ENCODE measurements around the gene CLN3. TPM values are rescaled to one million over a fixed set of nuclear protein-coding genes. Genes with fewer than 3 reads are reported as not detected.

Gene CLN3
- total and polyA plus RNA-seq, 2 of the 13 experiments (the other 11 are each of a cell fraction or from before 2014, with no cell fraction given), result 23.4 to 46.8 TPM

DNA sequence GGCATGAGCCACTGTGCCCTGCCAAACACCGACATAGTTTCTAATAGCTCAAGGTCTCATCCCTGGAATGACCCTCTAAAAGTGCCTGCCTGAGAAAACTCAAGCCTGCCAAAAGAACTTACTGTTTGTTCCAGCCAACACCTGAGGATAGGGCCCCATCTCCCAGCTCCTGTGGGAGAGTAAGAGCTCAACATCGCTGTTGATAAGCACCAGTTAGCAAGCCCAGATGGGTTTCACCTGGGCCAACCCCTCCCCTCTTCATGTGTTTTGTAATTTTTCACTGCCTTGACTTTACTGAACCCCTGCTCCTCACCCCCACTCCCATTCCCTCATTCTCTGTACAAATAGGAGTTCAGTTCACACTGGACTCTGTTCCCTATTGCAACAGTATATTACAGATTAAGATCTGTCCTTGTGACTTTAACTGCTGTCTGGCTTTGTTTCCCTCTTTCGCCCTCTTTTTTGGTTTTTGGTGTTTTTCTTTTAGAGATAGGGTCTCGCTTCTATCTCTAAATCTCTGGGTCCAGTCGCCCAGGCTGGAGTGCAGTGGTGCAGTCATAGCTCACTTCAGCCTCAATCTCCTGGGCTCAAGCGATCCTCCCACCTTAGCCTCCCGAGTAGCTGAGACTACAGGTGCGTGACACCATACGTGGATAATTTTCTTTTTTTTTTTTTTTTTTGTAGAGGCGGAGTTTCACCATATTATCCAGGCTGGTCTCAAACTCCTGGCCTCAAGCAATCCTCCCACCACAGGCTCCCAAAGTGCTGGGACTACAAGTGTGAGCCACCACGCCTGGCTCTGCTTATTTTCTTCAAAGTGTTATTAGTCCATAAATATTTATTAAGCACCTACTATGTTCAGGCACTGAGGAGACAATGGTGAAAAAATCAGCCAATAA, 34.6 kb upstream of the CLN3 start (continued):
- peak; percentile 97 for TF ChIP-seq MAZ (IDR thresholded peaks at IDR 0.05; ENCODE audit: borderline replicate concordance, low read depth, low read length)
- peak; percentile 84; the same call in 1 of the 2 replicates for TF ChIP-seq MAZ (CRISPR knock-in tag; IDR thresholded peaks at IDR 0.05; ENCODE audit: low read depth)
- TF ChIP-seq, protein P1, sequence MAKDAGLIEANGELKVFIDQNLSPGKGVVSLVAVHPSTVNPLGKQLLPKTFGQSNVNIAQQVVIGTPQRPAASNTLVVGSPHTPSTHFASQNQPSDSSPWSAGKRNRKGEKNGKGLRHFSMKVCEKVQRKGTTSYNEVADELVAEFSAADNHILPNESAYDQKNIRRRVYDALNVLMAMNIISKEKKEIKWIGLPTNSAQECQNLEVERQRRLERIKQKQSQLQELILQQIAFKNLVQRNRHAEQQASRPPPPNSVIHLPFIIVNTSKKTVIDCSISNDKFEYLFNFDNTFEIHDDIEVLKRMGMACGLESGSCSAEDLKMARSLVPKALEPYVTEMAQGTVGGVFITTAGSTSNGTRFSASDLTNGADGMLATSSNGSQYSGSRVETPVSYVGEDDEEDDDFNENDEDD (CRISPR knock-in tag; IDR thresholded peaks at IDR 0.05; ENCODE audit: borderline replicate concordance), result peak; percentile 66; the same call in 1 of the 2 replicates
- TF ChIP-seq ZNF234 (CRISPR knock-in tag; conservative IDR thresholded peaks at IDR 0.05), result no peak
- peak; percentile 99 for TF ChIP-seq ZBTB3 (CRISPR knock-in tag; IDR thresholded peaks at IDR 0.05; ENCODE audit: borderline replicate concordance, low read depth)
- 0 out of 2 replicates have a peak, but pooled peaks have one; percentile 23 for TF ChIP-seq ZNF577 (CRISPR knock-in tag; IDR thresholded peaks at IDR 0.05; ENCODE audit: borderline replicate concordance, low read depth)
- peak; percentile 31 for TF ChIP-seq PRPF4 (IDR thresholded peaks at IDR 0.05; ENCODE audit: low read depth, low read length, poor library complexity, severe bottlenecking)
- TF ChIP-seq ZMAT3 (CRISPR knock-in tag; conservative IDR thresholded peaks at IDR 0.05), result 0 out of 2 replicates have a peak, but pooled peaks have one; percentile 45
- 0 out of 2 replicates have a peak, but pooled peaks have one; percentile 48 for TF ChIP-seq RFXANK (CRISPR knock-in tag; IDR thresholded peaks at IDR 0.05)
- peak; percentile 63 for TF ChIP-seq TCF7 (IDR thresholded peaks at IDR 0.05; ENCODE audit: low read depth)
- TF ChIP-seq ZNF136 (CRISPR knock-in tag; IDR thresholded peaks at IDR 0.05; ENCODE audit: low read depth), result peak; percentile 90
- TF ChIP-seq KDM4B (CRISPR knock-in tag; IDR thresholded peaks at IDR 0.05), result peak; percentile 77
- no peak for TF ChIP-seq KAT2B (IDR thresholded peaks at IDR 0.05; ENCODE audit: borderline replicate concordance, low read depth, low read length)
- TF ChIP-seq, protein P2, sequence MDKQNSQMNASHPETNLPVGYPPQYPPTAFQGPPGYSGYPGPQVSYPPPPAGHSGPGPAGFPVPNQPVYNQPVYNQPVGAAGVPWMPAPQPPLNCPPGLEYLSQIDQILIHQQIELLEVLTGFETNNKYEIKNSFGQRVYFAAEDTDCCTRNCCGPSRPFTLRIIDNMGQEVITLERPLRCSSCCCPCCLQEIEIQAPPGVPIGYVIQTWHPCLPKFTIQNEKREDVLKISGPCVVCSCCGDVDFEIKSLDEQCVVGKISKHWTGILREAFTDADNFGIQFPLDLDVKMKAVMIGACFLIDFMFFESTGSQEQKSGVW (CRISPR knock-in tag; IDR thresholded peaks at IDR 0.05; ENCODE audit: borderline replicate concordance), result no peak
- TF ChIP-seq ETV5 (CRISPR knock-in tag; IDR thresholded peaks at IDR 0.05; ENCODE audit: borderline replicate concordance), result peak; percentile 42; the same call in 1 of the 2 replicates
- 0 out of 2 replicates have a peak, but pooled peaks have one; percentile 46 for TF ChIP-seq TOPORS (CRISPR knock-in tag; IDR thresholded peaks at IDR 0.05)
- TF ChIP-seq, protein P3, sequence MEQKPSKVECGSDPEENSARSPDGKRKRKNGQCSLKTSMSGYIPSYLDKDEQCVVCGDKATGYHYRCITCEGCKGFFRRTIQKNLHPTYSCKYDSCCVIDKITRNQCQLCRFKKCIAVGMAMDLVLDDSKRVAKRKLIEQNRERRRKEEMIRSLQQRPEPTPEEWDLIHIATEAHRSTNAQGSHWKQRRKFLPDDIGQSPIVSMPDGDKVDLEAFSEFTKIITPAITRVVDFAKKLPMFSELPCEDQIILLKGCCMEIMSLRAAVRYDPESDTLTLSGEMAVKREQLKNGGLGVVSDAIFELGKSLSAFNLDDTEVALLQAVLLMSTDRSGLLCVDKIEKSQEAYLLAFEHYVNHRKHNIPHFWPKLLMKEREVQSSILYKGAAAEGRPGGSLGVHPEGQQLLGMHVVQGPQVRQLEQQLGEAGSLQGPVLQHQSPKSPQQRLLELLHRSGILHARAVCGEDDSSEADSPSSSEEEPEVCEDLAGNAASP (CRISPR knock-in tag; IDR thresholded peaks at IDR 0.05; ENCODE audit: borderline replicate concordance), result peak; percentile 96; the same call in 1 of the 2 replicates
- TF ChIP-seq PAWR (CRISPR knock-in tag; IDR thresholded peaks at IDR 0.05; ENCODE audit: borderline replicate concordance), result no peak
- TF ChIP-seq, protein P4, sequence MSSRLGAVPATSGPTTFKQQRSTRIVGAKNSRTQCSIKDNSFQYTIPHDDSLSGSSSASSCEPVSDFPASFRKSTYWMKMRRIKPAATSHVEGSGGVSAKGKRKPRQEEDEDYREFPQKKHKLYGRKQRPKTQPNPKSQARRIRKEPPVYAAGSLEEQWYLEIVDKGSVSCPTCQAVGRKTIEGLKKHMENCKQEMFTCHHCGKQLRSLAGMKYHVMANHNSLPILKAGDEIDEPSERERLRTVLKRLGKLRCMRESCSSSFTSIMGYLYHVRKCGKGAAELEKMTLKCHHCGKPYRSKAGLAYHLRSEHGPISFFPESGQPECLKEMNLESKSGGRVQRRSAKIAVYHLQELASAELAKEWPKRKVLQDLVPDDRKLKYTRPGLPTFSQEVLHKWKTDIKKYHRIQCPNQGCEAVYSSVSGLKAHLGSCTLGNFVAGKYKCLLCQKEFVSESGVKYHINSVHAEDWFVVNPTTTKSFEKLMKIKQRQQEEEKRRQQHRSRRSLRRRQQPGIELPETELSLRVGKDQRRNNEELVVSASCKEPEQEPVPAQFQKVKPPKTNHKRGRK (CRISPR knock-in tag; IDR thresholded peaks at IDR 0.05), result no peak
- TF ChIP-seq GATA4 (IDR thresholded peaks at IDR 0.05; ENCODE audit: borderline replicate concordance, low read depth), result peak; percentile 94

Measured in HepG2 (cell line).